Liver (tissue), 3 donors: ENCODE results near the gene APBA2.

Experiments
- CTCF ChIP-seq: fragments of 150-350 bp; IDR thresholded peaks from 2 replicates; pipeline ENCODE4 v1.5.1; 2017; ENCODE audit warnings: improper control_type of control experiment, low read depth, low read length; ENCODE audit not compliant: missing input control
- JUND ChIP-seq, 2 donors: IDR thresholded peaks; 2 replicates each; pipeline ENCODE4 v1.6.1; 2016; ENCODE audit warnings: antibody characterized with exemption in 2 of 2
- ZBTB33 ChIP-seq: IDR thresholded peaks from 2 replicates; pipeline ENCODE4 v1.6.1; 2016; ENCODE audit warnings: antibody characterized with exemption
- donor health status: healthy.
- donor health status: healthy.

- no peak for TF ChIP-seq CTCF
- TF ChIP-seq JUND (IDR thresholded peaks at IDR 0.05), result no peak
- TF ChIP-seq ZBTB33, result no peak
Observed at GRCh38 chr15:29139072-29139471, 253.3 kb downstream of the APBA2 start.
